HG02840 (cell line): ENCODE data around the gene COL11A2.
A peak's percentile ranks its signal among the peaks of the same experiment; 100 is the strongest.

ENCODE experiments used
- ATAC-seq: cut with Tn5 transposase; IDR thresholded peaks from one replicate; pipeline ENCODE4 v1.9.1; 2021; ENCODE audit warnings: mild to moderate bottlenecking, moderate library complexity, moderate number of reproducible peaks; ENCODE audit not compliant: unreplicated experiment, low FRiP score

Gene COL11A2

GRCh38 chr6:33172688-33173534 is 19.4 kb downstream of the COL11A2 start:
- ATAC-seq = no peak

- ATAC-seq = no peak
Observed at GRCh38 chr6:33171880-33172687, 20.2 kb downstream of the COL11A2 start.

- no peak for ATAC-seq
Observed at GRCh38 chr6:33171016-33171879, 21.0 kb downstream of the COL11A2 start.

- ATAC-seq = no peak
Observed at GRCh38 chr6:33170176-33171015, 21.9 kb downstream of the COL11A2 start.

GRCh38 chr6:33169291-33170175 is 22.7 kb downstream of the COL11A2 start:
- ATAC-seq = no peak

- ATAC-seq = no peak
Observed at GRCh38 chr6:33168639-33169038, 23.6 kb downstream of the COL11A2 start.

GRCh38 chr6:33168284-33168601 is 24.0 kb downstream of the COL11A2 start:
- no peak for ATAC-seq

- ATAC-seq = no peak
Observed at GRCh38 chr6:33167374-33168283, 24.6 kb downstream of the COL11A2 start.

- no peak for ATAC-seq
Observed at GRCh38 chr6:33166811-33167210, 25.5 kb downstream of the COL11A2 start.

- ATAC-seq = no peak
Observed at GRCh38 chr6:33166363-33166762, 25.9 kb downstream of the COL11A2 start.

- no peak for ATAC-seq
Observed at GRCh38 chr6:33165581-33166258, 26.5 kb downstream of the COL11A2 start.

- no peak for ATAC-seq
Observed at GRCh38 chr6:33164665-33165373, 27.4 kb downstream of the COL11A2 start.

GRCh38 chr6:33164176-33164575 is 28.1 kb downstream of the COL11A2 start:
- ATAC-seq = no peak

- no peak for ATAC-seq
Observed at GRCh38 chr6:33163540-33163939, 28.7 kb downstream of the COL11A2 start.

- peak; percentile 81 for ATAC-seq
Observed at GRCh38 chr6:33161354-33162331, 30.6 kb downstream of the COL11A2 start.
